ENCODE data around the gene HAO2. TPM values are rescaled to one million over a fixed set of nuclear protein-coding genes. Genes with fewer than 3 reads are reported as not detected.
"Not testable (repeated sequence)": the region's sequence is repeated elsewhere in the genome, so short reads cannot be mapped to it uniquely, and the experiment has no call there.

Gene HAO2
- polyA plus RNA-seq, 1 experiment, result not detected

- DNase-seq (ENCODE audit: low read depth, low spot score), result no peak
- H3K9me3 ChIP-seq (ENCODE audit: control insufficient read depth, insufficient read depth, low read length), result no peaks in the 10 kb centered on the region
- ChIA-PET CTCF (interaction anchor here (0.6 kb wide), 1 partner anchor 241 kb away, joined by 6 read pairs; no protein-coding TSS in a partner anchor), POLR2A (no interaction called here)
- no peaks in the 10 kb centered on the region for H3K27me3 ChIP-seq (ENCODE audit: control insufficient read depth, insufficient read depth, low read length)
- TF ChIP-seq CTCF (IDR thresholded peaks at IDR 0.05; ENCODE audit: low read depth, low read length), result no peak
- H3K4me3 ChIP-seq (ENCODE audit: low read depth, low read length), result no peak overlapping the region
- no peak overlapping the region for H3K27ac ChIP-seq (ENCODE audit: low read depth, low read length)
These were observed 4.0 kb downstream of the HAO2 start for GRCh38 chr1:119372503-119373086.

DNA sequence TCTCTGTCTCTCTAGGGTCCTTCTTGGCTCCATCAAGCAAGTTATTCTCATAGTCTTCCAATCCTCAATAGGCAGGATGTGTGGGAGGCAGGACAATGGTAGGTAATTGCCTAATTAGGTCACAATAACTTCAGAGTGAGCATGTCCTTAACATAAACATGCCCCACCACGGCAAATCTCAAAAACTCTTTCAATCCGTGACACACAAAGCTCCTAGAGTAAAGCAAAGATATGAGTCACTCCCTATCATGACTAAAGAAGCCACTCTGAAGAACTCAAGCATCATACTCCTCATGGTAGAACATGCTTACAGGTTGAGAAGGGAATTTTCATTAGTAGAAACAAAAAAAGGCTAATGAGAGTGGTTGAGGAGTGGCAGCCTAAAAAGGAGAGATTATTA is 4.9 kb downstream of the HAO2 start:
- Histone ChIP-seq H3K27me3 (ENCODE audit: control insufficient read depth, insufficient read depth, low read length) (no peaks in the 10 kb centered on the region), H3K27ac (ENCODE audit: low read depth, low read length) (no peak overlapping the region), H3K9me3 (ENCODE audit: control insufficient read depth, insufficient read depth, low read length) (no peaks in the 10 kb centered on the region), H3K4me3 (ENCODE audit: low read depth, low read length) (no peak overlapping the region)
- TF ChIP-seq CTCF (IDR thresholded peaks at IDR 0.05; ENCODE audit: low read depth, low read length), result no peak
- no peak for DNase-seq (ENCODE audit: low read depth, low spot score)
- CTCF ChIA-PET, result no interaction called here
- POLR2A ChIA-PET, result no interaction called here

GRCh38 chr1:119374208-119374874 is 5.8 kb downstream of the HAO2 start:
- TF ChIP-seq CTCF (IDR thresholded peaks at IDR 0.05; ENCODE audit: low read depth, low read length), result no peak
- Histone ChIP-seq H3K27me3 (ENCODE audit: control insufficient read depth, insufficient read depth, low read length) (no peaks in the 10 kb centered on the region), H3K9me3 (ENCODE audit: control insufficient read depth, insufficient read depth, low read length) (no peaks in the 10 kb centered on the region), H3K4me3 (ENCODE audit: low read depth, low read length) (no peak overlapping the region), H3K27ac (ENCODE audit: low read depth, low read length) (no peak overlapping the region)
- CTCF ChIA-PET, result interaction anchor here (1.4 kb wide), 1 partner anchor 99 kb away, joined by 4 read pairs; no protein-coding TSS in a partner anchor
- no peak for DNase-seq (ENCODE audit: low read depth, low spot score)
- POLR2A ChIA-PET, result no interaction called here

GRCh38 chr1:119375366-119375765 is 6.8 kb downstream of the HAO2 start:
- Histone ChIP-seq H3K9me3 (ENCODE audit: control insufficient read depth, insufficient read depth, low read length) (no peaks in the 10 kb centered on the region), H3K27ac (ENCODE audit: low read depth, low read length) (no peak overlapping the region), H3K4me3 (ENCODE audit: low read depth, low read length) (no peak overlapping the region), H3K27me3 (ENCODE audit: control insufficient read depth, insufficient read depth, low read length) (no peaks in the 10 kb centered on the region)
- TF ChIP-seq CTCF (IDR thresholded peaks at IDR 0.05; ENCODE audit: low read depth, low read length), result no peak
- ChIA-PET POLR2A (no interaction called here), CTCF (interaction anchor here (1.4 kb wide), 1 partner anchor 100 kb away, joined by 4 read pairs; no protein-coding TSS in a partner anchor)
- DNase-seq (ENCODE audit: low read depth, low spot score), result no peak

GRCh38 chr1:119376594-119376993 is 8.0 kb downstream of the HAO2 start:
- Histone ChIP-seq H3K27me3 (ENCODE audit: control insufficient read depth, insufficient read depth, low read length) (no peaks in the 10 kb centered on the region), H3K27ac (ENCODE audit: low read depth, low read length) (no peak overlapping the region), H3K9me3 (ENCODE audit: control insufficient read depth, insufficient read depth, low read length) (no peaks in the 10 kb centered on the region), H3K4me3 (ENCODE audit: low read depth, low read length) (no peak overlapping the region)
- ChIA-PET POLR2A (no interaction called here), CTCF (no interaction called here)
- DNase-seq (ENCODE audit: low read depth, low spot score), result no peak
- no peak for TF ChIP-seq CTCF (IDR thresholded peaks at IDR 0.05; ENCODE audit: low read depth, low read length)

DNA sequence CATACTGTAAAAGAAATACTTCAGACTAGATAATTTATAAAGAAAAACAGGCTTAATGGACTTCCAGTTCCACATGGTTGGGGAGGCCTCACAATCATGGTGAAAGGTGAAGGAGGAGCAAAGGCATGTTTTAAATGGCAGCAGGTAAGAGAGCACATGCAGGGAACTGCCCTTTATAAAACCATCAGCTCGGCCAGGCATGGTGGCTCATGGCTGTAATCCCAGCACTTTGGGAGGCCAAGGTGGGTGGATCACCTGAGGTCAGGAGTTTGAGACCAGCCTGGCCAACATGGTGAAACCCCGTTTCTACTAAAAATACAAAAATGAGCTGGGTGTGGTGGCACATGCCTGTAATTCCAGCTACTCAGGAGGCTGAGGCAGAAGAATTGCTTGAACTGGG is 9.0 kb downstream of the HAO2 start:
- H3K27me3 ChIP-seq (ENCODE audit: control insufficient read depth, insufficient read depth, low read length); H3K27ac ChIP-seq (ENCODE audit: low read depth, low read length); CTCF ChIA-PET; POLR2A ChIA-PET; DNase-seq (ENCODE audit: low read depth, low spot score); H3K9me3 ChIP-seq (ENCODE audit: control insufficient read depth, insufficient read depth, low read length); H3K4me3 ChIP-seq (ENCODE audit: low read depth, low read length): not testable (repeated sequence)

Measured in AG04450 (cell line).